Measurements from ENCODE around the gene ARL6IP1.

DNA sequence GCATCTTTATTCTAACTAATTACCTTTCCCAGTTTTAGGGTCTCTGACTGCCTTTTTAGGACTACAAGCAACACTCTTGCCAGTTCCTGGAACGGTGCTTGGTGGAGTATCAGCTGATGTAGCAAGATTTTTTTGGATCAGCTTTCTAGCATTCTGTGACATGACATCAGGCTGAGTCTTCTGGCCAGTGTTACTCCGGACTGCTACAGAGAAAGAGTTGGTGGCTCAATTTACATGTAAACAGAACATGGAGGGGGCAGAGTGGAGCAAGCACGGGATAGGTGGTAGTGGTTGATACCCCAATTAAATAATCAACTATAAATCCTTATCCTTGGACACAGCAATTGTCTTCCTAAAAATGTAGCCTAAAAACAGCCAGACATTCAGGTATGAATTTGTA lies 10.6 kb upstream of the ARL6IP1 start:
- TF ChIP-seq, protein P1, sequence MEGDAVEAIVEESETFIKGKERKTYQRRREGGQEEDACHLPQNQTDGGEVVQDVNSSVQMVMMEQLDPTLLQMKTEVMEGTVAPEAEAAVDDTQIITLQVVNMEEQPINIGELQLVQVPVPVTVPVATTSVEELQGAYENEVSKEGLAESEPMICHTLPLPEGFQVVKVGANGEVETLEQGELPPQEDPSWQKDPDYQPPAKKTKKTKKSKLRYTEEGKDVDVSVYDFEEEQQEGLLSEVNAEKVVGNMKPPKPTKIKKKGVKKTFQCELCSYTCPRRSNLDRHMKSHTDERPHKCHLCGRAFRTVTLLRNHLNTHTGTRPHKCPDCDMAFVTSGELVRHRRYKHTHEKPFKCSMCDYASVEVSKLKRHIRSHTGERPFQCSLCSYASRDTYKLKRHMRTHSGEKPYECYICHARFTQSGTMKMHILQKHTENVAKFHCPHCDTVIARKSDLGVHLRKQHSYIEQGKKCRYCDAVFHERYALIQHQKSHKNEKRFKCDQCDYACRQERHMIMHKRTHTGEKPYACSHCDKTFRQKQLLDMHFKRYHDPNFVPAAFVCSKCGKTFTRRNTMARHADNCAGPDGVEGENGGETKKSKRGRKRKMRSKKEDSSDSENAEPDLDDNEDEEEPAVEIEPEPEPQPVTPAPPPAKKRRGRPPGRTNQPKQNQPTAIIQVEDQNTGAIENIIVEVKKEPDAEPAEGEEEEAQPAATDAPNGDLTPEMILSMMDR (IDR thresholded peaks at IDR 0.05; ENCODE audit: insufficient read depth, low read length, poor library complexity, severe bottlenecking), result no peak
- TF ChIP-seq EZH2phosphoT487 (conservative IDR thresholded peaks at IDR 0.05; ENCODE audit: low read length), result no peak

Data from SU-DHL-6 (cell line).